GM21447 (cell line): ENCODE data around the gene CHORDC1.
A peak's percentile ranks its signal among the peaks of the same experiment; 100 is the strongest.
"Not testable (repeated sequence)": the region's sequence is repeated elsewhere in the genome, so short reads cannot be mapped to it uniquely, and the experiment has no call there.

Source experiments
- ATAC-seq: cut with Tn5 transposase; IDR thresholded peaks from one replicate; pipeline ENCODE4 v1.9.1; 2021; ENCODE audit not compliant: unreplicated experiment

Gene CHORDC1

GRCh38 chr11:90222459-90223247 is at the start of gene CHORDC1:
Gene CHORDC1, minus strand, starts transcription at chr11:90223049. Its CDS starts 95 bp downstream, at chr11:90222954.
- ATAC-seq = peak; percentile 88

GRCh38 chr11:90257158-90257525 is 34.3 kb upstream of the CHORDC1 start:
- ATAC-seq = no peak

GRCh38 chr11:90256404-90257157 is 33.7 kb upstream of the CHORDC1 start:
- no peak for ATAC-seq

- no peak for ATAC-seq
Measured at GRCh38 chr11:90254065-90254464, 31.2 kb upstream of the CHORDC1 start.

DNA sequence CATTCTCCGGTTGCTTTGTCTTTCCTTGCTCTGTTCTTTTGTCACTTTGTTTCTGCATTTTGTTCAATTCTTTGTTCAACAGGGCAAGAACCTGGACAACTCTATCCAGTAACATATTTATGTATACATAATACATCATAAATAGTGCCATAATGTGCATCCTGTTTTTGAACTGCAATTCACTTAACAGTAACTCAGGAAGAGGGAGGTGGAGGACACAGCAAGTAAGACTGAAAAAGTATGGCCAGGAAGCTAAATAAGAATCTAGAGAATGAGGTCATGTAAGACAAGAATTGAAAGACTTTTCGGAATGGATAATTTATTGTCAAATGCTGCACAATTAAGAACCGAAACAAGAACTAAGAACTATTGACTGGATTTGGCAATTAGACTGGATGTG is 29.2 kb upstream of the CHORDC1 start:
- no peak for ATAC-seq

DNA sequence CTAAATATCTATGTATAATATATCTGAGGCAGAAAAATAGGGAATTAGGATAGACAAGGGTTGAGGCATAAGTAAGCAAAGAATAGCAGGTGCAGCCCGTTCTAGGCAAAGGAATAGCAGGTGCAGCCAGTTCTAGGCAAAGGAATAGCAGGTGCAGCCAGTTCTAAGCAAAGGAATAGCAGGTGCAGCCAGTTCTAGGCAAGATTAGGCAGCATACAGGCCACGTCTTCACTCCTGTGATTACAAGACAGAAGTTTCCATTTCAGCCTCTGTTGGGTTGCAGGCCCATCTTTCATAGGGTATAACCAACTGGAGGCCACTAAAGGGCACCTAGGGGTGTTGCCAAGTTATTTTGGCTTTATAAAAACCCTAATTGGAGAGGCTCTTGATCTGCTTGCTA is 28.8 kb upstream of the CHORDC1 start:
- ATAC-seq = no peak

- ATAC-seq = no peak
Measured at GRCh38 chr11:90250970-90251369, 28.1 kb upstream of the CHORDC1 start.

DNA sequence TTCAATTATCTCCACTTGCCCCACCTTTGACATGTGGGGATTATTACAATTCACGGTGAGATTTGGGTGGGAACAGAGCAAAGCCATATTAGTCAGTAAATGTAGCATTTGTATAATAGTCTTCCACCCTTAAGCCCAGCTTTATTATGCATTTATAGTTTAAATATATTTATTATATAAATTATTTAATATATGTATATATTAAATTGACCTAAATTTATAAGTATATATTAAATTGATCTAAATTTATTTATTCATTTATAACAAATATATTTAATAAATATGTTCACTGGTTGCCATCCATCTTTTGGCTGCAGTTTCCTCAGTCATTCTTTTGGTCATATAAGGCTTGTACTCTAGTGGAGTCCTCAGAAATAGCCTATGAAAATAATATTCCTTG is 23.6 kb upstream of the CHORDC1 start:
- ATAC-seq = no peak

- no peak for ATAC-seq
Measured at GRCh38 chr11:90243534-90243933, 20.7 kb upstream of the CHORDC1 start.

DNA sequence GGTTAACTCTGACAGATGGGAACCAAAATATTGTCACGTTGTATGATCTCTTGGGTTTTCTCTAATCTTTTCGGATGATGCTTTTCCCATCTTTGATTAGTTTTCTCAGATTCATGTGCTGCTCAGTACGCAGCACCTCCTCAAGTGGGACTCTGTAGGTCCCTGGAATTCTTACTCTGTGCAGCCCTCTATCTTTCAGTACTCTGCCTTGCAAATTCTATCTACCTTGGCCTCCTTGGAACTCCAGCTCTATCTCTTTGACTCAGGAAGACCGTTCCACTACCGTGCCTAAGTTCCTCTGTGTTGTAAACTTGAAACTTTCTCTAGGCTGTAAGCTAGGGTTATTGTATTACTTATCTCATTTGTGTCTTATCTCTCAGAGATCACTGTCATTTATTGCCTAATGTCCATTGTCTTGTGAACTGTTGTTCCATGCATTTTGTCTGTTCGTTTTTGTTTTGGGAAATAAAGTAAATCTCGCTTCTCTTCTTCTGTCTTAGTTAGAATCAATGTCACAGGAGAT is 20.1 kb upstream of the CHORDC1 start:
- no peak for ATAC-seq

DNA sequence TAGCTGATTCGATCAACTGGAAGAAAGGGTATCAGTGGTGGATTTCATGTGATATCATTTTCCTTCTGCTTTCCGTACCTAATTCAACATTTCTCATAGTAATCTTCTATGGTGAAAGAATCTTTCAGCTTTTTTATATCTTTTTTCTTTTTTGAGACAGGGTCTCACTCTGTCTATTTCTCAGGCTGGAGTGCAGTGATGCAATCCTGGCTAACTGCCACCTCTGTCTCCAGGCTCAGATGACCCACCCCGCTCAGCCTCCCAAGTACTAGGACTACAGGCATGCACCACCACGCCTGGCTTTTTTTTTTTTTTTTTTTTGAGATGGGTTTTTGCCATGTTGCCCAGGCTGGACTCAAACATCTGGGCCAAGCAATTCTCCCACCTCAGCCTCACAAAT is 18.6 kb upstream of the CHORDC1 start:
- no peak for ATAC-seq

- ATAC-seq = not testable (repeated sequence)
Measured at GRCh38 chr11:90239967-90240636, 17.3 kb upstream of the CHORDC1 start.

DNA sequence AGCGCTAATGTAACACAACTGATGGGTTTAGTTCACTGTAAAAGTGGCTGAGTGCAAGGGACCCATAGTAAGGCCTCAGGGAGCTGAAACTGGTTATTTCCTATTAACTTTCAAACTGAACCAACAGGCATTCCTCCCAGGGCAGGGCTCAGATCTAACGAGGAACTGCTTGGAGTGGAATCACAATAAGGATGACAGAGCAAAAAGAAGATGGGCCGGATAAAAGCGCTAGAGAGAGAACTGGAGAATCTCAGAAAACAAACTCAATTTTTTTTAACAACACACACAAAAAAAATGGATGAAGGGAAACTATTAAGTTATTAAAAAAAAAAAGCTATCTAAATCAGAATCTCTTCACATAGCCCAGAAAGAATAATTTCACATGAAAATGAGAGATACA is 14.2 kb upstream of the CHORDC1 start:
- no peak for ATAC-seq

DNA sequence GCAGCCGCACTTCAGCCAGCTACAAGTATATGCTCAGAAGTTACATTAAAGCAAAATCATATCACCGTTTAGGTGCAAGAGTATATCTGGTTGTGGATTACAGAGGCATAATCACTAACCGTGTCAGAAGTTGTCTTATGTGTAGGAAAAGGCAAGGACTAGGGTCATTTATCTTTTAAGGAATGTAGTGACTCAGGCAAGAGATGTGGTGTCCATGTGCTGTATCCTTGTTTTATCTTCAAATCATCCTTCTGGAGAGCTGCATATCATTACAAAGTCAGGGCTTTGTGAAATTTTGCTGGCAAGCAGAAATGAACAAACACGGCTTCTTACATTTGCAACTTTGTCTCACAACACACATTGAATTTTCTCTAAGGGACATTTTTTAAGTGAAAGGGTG is 12.7 kb upstream of the CHORDC1 start:
- ATAC-seq = no peak

DNA sequence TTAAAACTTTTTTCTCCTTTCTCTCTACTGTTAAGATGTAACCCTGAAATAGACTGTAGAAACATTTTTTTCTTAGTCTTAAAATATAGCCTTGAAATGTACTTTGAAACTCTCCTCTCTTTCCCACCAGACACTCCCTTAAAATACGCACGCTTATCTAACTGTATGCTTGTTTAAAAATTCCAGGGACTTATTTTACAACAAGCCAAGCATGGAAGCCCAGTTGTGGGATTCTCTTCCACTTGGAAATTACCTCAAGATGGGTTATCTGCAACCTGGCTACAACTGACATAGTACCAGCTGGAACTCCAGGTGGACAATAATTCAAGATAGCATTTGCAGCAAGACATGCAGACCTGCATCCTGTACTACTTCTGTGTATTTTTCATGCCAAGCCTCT is 12.1 kb upstream of the CHORDC1 start:
- no peak for ATAC-seq

GRCh38 chr11:90229791-90230190 is 6.9 kb upstream of the CHORDC1 start:
- ATAC-seq = no peak

GRCh38 chr11:90228056-90228455 is 5.2 kb upstream of the CHORDC1 start:
- no peak for ATAC-seq

DNA sequence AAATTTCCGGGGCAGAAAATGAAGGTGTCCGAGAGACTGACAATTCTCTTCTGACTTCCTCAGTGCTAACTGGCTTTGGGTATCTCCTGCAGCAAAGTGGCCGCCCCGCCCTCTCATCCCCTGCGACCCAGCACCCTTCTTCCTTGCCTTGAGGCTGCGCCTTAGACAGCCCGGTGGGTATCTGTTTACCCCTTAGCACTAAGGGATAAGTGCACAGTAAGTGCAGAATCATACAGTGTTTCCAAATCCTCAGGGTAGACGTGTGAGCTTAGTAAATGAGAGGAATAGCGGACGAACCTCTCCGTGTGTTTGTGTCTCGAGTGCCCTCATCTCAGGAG is 368 bp upstream of the CHORDC1 start:
- ATAC-seq = peak; percentile 45

GRCh38 chr11:90221803-90222458 is 918 bp downstream of the CHORDC1 start:
- peak; percentile 1 for ATAC-seq

DNA sequence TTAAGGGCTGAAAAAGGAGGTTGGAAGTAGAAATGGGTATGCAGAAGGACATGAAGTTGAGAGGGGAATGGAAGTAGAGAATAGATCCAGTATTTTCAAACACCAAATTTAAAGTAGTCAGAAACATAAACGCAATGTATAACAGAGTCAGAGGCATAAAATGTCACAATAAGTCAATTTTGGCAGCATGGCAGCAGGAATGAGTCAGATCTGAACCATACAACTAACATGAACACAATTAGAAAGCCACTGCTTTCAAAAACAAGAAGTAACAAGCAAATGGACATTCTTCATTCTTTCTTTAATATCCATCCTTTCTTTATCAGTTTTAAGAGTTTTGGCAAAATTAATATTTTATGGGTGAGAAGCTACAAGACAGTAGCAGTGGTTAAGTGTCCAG is 2.5 kb downstream of the CHORDC1 start:
- ATAC-seq = no peak

GRCh38 chr11:90219438-90219837 is 3.4 kb downstream of the CHORDC1 start:
- no peak for ATAC-seq
